Measurements from ENCODE around the gene HOXA3.

HOXA3 gene

DNA sequence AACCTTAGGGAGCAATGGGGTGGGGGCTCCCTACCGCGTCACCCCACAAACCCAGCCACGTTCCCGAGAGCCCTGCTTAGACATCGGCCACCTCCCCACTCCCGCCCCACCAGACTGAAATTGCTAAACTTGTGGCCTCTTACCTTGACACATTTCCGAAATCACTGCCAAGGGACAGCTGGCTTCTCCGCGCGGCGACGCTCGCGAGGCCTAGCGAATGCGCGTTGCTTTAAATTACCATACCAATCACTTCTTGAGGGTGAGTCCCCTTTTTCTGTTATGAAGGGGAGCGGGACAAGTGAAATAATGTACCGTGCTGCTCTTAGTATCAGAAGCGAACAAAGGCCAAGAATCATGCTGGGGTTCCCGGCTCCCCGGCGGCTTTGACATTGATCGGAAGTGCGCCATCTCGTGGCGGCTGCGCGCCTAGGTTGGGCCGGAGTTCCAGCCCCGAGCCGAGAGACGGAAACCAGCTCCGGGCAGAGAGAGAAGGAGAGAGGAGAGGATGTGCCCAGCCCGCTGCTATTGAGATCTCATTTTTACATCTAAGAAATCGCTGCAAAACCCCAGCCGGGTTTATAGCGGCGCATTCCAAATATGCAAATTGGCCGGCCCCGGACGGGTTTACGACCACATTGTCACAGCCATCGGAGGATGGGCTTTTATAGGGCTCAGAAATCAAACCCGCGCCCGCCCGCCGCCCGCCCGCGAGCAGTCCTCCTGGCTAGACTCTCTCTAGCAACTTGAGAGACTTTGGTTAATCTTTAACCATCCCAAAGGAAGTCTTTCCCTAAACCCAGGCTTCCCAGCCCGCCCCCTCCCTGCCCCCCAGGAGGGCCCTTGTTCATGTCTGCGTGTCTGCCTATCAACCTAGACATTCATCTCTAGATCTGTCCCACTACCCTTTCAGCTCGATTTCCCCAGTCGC lies 27.4 kb upstream of the HOXA3 start:
- H3K9me3 ChIP-seq (ENCODE audit: control insufficient read depth, insufficient read depth, low read length), result no peaks in the 10 kb centered on the region
- H3K4me3 ChIP-seq (ENCODE audit: low read depth, low read length), result peak overlapping the region; percentile 6
- H3K4me1 ChIP-seq (ENCODE audit: control insufficient read depth, insufficient read depth, low read length), result no peaks in the 10 kb centered on the region
- H3K36me3 ChIP-seq (ENCODE audit: control insufficient read depth, insufficient read depth, low read length), result no peaks in the 10 kb centered on the region
- H3K9ac ChIP-seq (ENCODE audit: low read depth, low read length), result no peak overlapping the region
- peaks cover 99% of the 10 kb centered on the region for H3K27me3 ChIP-seq (ENCODE audit: control insufficient read depth, insufficient read depth, low read length)

DNA sequence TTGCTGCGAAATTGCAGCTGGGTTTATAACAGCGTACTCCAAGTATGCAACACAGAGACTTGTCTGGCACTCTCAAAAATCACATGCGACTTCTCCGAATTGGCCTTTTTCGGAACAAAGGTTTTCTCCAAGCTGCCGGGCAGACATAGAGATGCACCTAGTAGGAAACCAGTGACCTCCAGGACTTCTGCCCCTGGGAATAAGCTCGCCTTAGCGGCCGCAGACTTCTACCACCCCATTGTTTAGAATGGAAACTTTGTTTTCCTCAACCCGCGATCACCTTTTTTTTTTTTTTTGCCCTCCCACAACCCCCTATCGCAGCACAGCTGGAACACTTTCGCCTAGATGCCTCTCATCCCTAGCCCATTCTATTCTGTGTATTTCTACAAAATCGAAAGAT lies 26.6 kb upstream of the HOXA3 start:
- Histone ChIP-seq H3K4me1 (ENCODE audit: control insufficient read depth, insufficient read depth, low read length) (no peaks in the 10 kb centered on the region), H3K27me3 (ENCODE audit: control insufficient read depth, insufficient read depth, low read length) (peaks cover 100% of the 10 kb centered on the region), H3K4me3 (ENCODE audit: low read depth, low read length) (peak overlapping the region; percentile 6), H3K9ac (ENCODE audit: low read depth, low read length) (no peak overlapping the region), H3K9me3 (ENCODE audit: control insufficient read depth, insufficient read depth, low read length) (no peaks in the 10 kb centered on the region), H3K36me3 (ENCODE audit: control insufficient read depth, insufficient read depth, low read length) (no peaks in the 10 kb centered on the region)

- Histone ChIP-seq H3K9me3 (ENCODE audit: control insufficient read depth, insufficient read depth, low read length) (no peaks in the 10 kb centered on the region), H3K4me3 (ENCODE audit: low read depth, low read length) (no peak overlapping the region), H3K36me3 (ENCODE audit: control insufficient read depth, insufficient read depth, low read length) (no peaks in the 10 kb centered on the region), H3K27me3 (ENCODE audit: control insufficient read depth, insufficient read depth, low read length) (peaks cover 97% of the 10 kb centered on the region), H3K4me1 (ENCODE audit: control insufficient read depth, insufficient read depth, low read length) (no peaks in the 10 kb centered on the region), H3K9ac (ENCODE audit: low read depth, low read length) (no peak overlapping the region)
Observed at GRCh38 chr7:27178366-27178765, 26.0 kb upstream of the HOXA3 start.

- Histone ChIP-seq H3K4me3 (ENCODE audit: low read depth, low read length) (no peak overlapping the region), H3K27me3 (ENCODE audit: control insufficient read depth, insufficient read depth, low read length) (peaks cover 97% of the 10 kb centered on the region), H3K36me3 (ENCODE audit: control insufficient read depth, insufficient read depth, low read length) (no peaks in the 10 kb centered on the region), H3K4me1 (ENCODE audit: control insufficient read depth, insufficient read depth, low read length) (no peaks in the 10 kb centered on the region), H3K9ac (ENCODE audit: low read depth, low read length) (no peak overlapping the region), H3K9me3 (ENCODE audit: control insufficient read depth, insufficient read depth, low read length) (no peaks in the 10 kb centered on the region)
Observed at GRCh38 chr7:27177795-27178320, 25.5 kb upstream of the HOXA3 start.

GRCh38 chr7:27176962-27177794 lies 24.8 kb upstream of the HOXA3 start:
- peaks cover 97% of the 10 kb centered on the region for H3K27me3 ChIP-seq (ENCODE audit: control insufficient read depth, insufficient read depth, low read length)
- H3K4me1 ChIP-seq (ENCODE audit: control insufficient read depth, insufficient read depth, low read length), result no peaks in the 10 kb centered on the region

GRCh38 chr7:27176524-27176845 lies 24.1 kb upstream of the HOXA3 start:
- Histone ChIP-seq H3K9ac (ENCODE audit: low read depth, low read length) (no peak overlapping the region), H3K4me1 (ENCODE audit: control insufficient read depth, insufficient read depth, low read length) (no peaks in the 10 kb centered on the region), H3K27me3 (ENCODE audit: control insufficient read depth, insufficient read depth, low read length) (peaks cover 97% of the 10 kb centered on the region), H3K9me3 (ENCODE audit: control insufficient read depth, insufficient read depth, low read length) (no peaks in the 10 kb centered on the region), H3K36me3 (ENCODE audit: control insufficient read depth, insufficient read depth, low read length) (no peaks in the 10 kb centered on the region), H3K4me3 (ENCODE audit: low read depth, low read length) (peak overlapping the region; percentile 23)

More at GRCh38 chr7:27176962-27177794, 24.8 kb upstream of the HOXA3 start:
- H3K36me3 ChIP-seq (ENCODE audit: control insufficient read depth, insufficient read depth, low read length), result no peaks in the 10 kb centered on the region
- H3K4me3 ChIP-seq (ENCODE audit: low read depth, low read length), result peak overlapping the region; percentile 11
- no peaks in the 10 kb centered on the region for H3K9me3 ChIP-seq (ENCODE audit: control insufficient read depth, insufficient read depth, low read length)
- H3K9ac ChIP-seq (ENCODE audit: low read depth, low read length), result no peak overlapping the region

- no peaks in the 10 kb centered on the region for H3K9me3 ChIP-seq (ENCODE audit: control insufficient read depth, insufficient read depth, low read length)
- no peaks in the 10 kb centered on the region for H3K4me1 ChIP-seq (ENCODE audit: control insufficient read depth, insufficient read depth, low read length)
- peak overlapping the region; percentile 23 for H3K4me3 ChIP-seq (ENCODE audit: low read depth, low read length)
- H3K27me3 ChIP-seq (ENCODE audit: control insufficient read depth, insufficient read depth, low read length), result peaks cover 97% of the 10 kb centered on the region
- H3K9ac ChIP-seq (ENCODE audit: low read depth, low read length), result no peak overlapping the region
- H3K36me3 ChIP-seq (ENCODE audit: control insufficient read depth, insufficient read depth, low read length), result no peaks in the 10 kb centered on the region
Observed at GRCh38 chr7:27175626-27176523, 23.5 kb upstream of the HOXA3 start.

- H3K27me3 ChIP-seq (ENCODE audit: control insufficient read depth, insufficient read depth, low read length), result peaks cover 97% of the 10 kb centered on the region
- no peak overlapping the region for H3K9ac ChIP-seq (ENCODE audit: low read depth, low read length)
- H3K36me3 ChIP-seq (ENCODE audit: control insufficient read depth, insufficient read depth, low read length), result no peaks in the 10 kb centered on the region
- H3K4me1 ChIP-seq (ENCODE audit: control insufficient read depth, insufficient read depth, low read length), result no peaks in the 10 kb centered on the region
- peak overlapping the region; percentile 18 for H3K4me3 ChIP-seq (ENCODE audit: low read depth, low read length)
- no peaks in the 10 kb centered on the region for H3K9me3 ChIP-seq (ENCODE audit: control insufficient read depth, insufficient read depth, low read length)
Observed at GRCh38 chr7:27174874-27175625, 22.7 kb upstream of the HOXA3 start.

GRCh38 chr7:27173956-27174873 lies 21.8 kb upstream of the HOXA3 start, which contains the start of gene HOXA10:
HOXA10 (minus strand) TSS chr7:27174320; CDS start chr7:27174306, 14 bp downstream.
- Histone ChIP-seq H3K4me1 (ENCODE audit: control insufficient read depth, insufficient read depth, low read length) (no peaks in the 10 kb centered on the region), H3K9ac (ENCODE audit: low read depth, low read length) (no peak within 1 kb of the TSS), H3K9me3 (ENCODE audit: control insufficient read depth, insufficient read depth, low read length) (no peaks in the 10 kb centered on the region), H3K27me3 (ENCODE audit: control insufficient read depth, insufficient read depth, low read length) (peaks cover 96% of the 10 kb centered on the region), H3K4me3 (ENCODE audit: low read depth, low read length) (peak within 1 kb of the TSS; percentile 18), H3K36me3 (ENCODE audit: control insufficient read depth, insufficient read depth, low read length) (no peaks in the 10 kb centered on the region)

DNA sequence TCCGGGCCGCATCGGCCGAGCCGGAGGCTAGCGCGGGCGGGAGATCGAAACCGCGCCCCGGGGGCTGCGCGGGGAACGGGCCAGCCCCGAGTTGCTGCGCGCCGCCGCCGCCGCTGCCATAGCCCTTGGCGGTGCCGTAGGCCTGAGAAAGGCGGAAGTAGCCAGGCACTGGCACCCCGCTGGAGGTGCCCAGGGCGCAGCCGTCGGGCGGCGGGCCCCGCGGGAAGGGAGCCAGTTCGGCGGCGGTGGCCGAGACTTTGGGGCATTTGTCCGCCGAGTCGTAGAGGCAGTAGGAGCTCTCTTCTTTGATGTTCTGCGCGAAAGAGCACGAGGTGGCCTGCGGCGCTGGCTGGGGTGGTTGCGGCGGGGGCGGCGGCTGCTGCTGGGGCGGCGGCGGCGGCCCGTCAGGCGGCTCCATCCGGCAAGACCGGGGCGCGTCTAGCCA lies 21.1 kb upstream of the HOXA3 start:
- Histone ChIP-seq H3K9me3 (ENCODE audit: control insufficient read depth, insufficient read depth, low read length) (no peaks in the 10 kb centered on the region), H3K9ac (ENCODE audit: low read depth, low read length) (no peak overlapping the region), H3K27me3 (ENCODE audit: control insufficient read depth, insufficient read depth, low read length) (peaks cover 96% of the 10 kb centered on the region), H3K36me3 (ENCODE audit: control insufficient read depth, insufficient read depth, low read length) (no peaks in the 10 kb centered on the region), H3K4me3 (ENCODE audit: low read depth, low read length) (peak overlapping the region; percentile 18), H3K4me1 (ENCODE audit: control insufficient read depth, insufficient read depth, low read length) (no peaks in the 10 kb centered on the region)

All from iPS-15b (cell line).